Colonic mucosa (tissue), 4 donors: ENCODE data around the gene PRMT3. TPM values are rescaled to one million over a fixed set of nuclear protein-coding genes. Genes with fewer than 3 reads are reported as not detected.

Experiments
- DNase-seq: peaks from one replicate; pipeline ENCODE4 v3.0.0-alpha.2; 2020
- H3K27ac ChIP-seq: fragments of 200-600 bp; one replicate; pipeline ENCODE4 v1.8.0; 2021
- H3K27me3 ChIP-seq: fragments of 200-600 bp; one replicate; pipeline ENCODE4 v1.8.0; 2021
- H3K36me3 ChIP-seq: fragments of 200-600 bp; one replicate; pipeline ENCODE4 v1.8.0; 2021
- H3K4me1 ChIP-seq: fragments of 200-600 bp; one replicate; pipeline ENCODE4 v1.8.0; 2021; ENCODE audit warnings: mild to moderate bottlenecking
- H3K4me3 ChIP-seq: fragments of 200-600 bp; one replicate; pipeline ENCODE4 v1.8.0; 2021
- H3K9ac ChIP-seq, 2 donors: one replicate each; pipeline ENCODE4 v1.7.0; 2013; ENCODE audit warnings: control low read depth in 2 of 2, low read depth in 2 of 2, low read length in 2 of 2
- H3K9me3 ChIP-seq: fragments of 200-600 bp; one replicate; pipeline ENCODE4 v1.8.0; 2021
- CTCF ChIP-seq: fragments of 200-600 bp; IDR thresholded peaks from one replicate; pipeline ENCODE4 v1.8.0; 2022; ENCODE audit warnings: antibody characterized with exemption, mild to moderate bottlenecking
- intact Hi-C: fragments of 100-400 bp; cut with DNase I; formaldehyde crosslinking; loops from one replicate; pipeline ENCODE4 v1.14.1; 2022
- total RNA-seq, 2 donors: library from RNA; stranded (reverse); fragmentation: NEBNext Ultra II Directional in 1 of 2; extraction: Animal tissue kit (Norgen Biotek cat#: 25700) in 1 of 2; gene quantifications; one replicate each; pipeline ENCODE4 v1.2.1, GENCODE V29; 2021
- donor health status: healthy.
- donor health status: DM: no; HTN: no; CAD: no.
- donor health status: DM: no; HTN: no; CAD: no.

Gene PRMT3
- total RNA-seq, 2 donors from 2014 or later = 6.2 to 11.0 TPM

GRCh38 chr11:20355221-20356219 lies 32.0 kb upstream of the PRMT3 start:
- intact Hi-C loops = loop anchor here (10.0 kb wide), 1 partner anchor 801 kb away; no protein-coding TSS in a partner anchor
- no peak overlapping the region for H3K9ac ChIP-seq
- no peaks in the 10 kb centered on the region for H3K4me1 ChIP-seq
- H3K27me3 ChIP-seq = no peaks in the 10 kb centered on the region
- H3K27ac ChIP-seq = no peak overlapping the region
- peak; percentile 63 for DNase-seq
- H3K4me3 ChIP-seq = no peak overlapping the region
- peak; percentile 38 for TF ChIP-seq CTCF
- no peaks in the 10 kb centered on the region for H3K36me3 ChIP-seq
- H3K9me3 ChIP-seq = no peaks in the 10 kb centered on the region

- Histone ChIP-seq H3K9ac (no peak overlapping the region), H3K27me3 (no peaks in the 10 kb centered on the region), H3K27ac (no peak overlapping the region), H3K4me3 (no peak overlapping the region), H3K9me3 (no peaks in the 10 kb centered on the region), H3K36me3 (no peaks in the 10 kb centered on the region), H3K4me1 (no peaks in the 10 kb centered on the region)
- DNase-seq = no peak
- TF ChIP-seq CTCF = no peak
- intact Hi-C loops = loop anchor here (10.0 kb wide), 1 partner anchor 802 kb away; no protein-coding TSS in a partner anchor
Measured at GRCh38 chr11:20357150-20357549, 30.4 kb upstream of the PRMT3 start.

GRCh38 chr11:20360650-20361049 lies 26.9 kb upstream of the PRMT3 start:
- H3K4me3 ChIP-seq = no peak overlapping the region
- H3K9ac ChIP-seq = no peak overlapping the region
- no peak for TF ChIP-seq CTCF
- no peak for DNase-seq
- no peaks in the 10 kb centered on the region for H3K4me1 ChIP-seq
- H3K27me3 ChIP-seq = no peaks in the 10 kb centered on the region
- H3K27ac ChIP-seq = peak overlapping the region; percentile 18
- intact Hi-C loops = no loop called here
- H3K9me3 ChIP-seq = no peaks in the 10 kb centered on the region
- no peaks in the 10 kb centered on the region for H3K36me3 ChIP-seq

- no peak overlapping the region for H3K9ac ChIP-seq
- no peak for DNase-seq
- no peak for TF ChIP-seq CTCF
- no peaks in the 10 kb centered on the region for H3K9me3 ChIP-seq
- H3K4me1 ChIP-seq = no peaks in the 10 kb centered on the region
- intact Hi-C loops = no loop called here
- H3K27ac ChIP-seq = no peak overlapping the region
- no peaks in the 10 kb centered on the region for H3K27me3 ChIP-seq
- no peaks in the 10 kb centered on the region for H3K36me3 ChIP-seq
- H3K4me3 ChIP-seq = no peak overlapping the region
Measured at GRCh38 chr11:20362481-20362880, 25.0 kb upstream of the PRMT3 start.

- no peak for DNase-seq
- no peaks in the 10 kb centered on the region for H3K27me3 ChIP-seq
- no peaks in the 10 kb centered on the region for H3K4me1 ChIP-seq
- intact Hi-C loops = no loop called here
- H3K27ac ChIP-seq = peak overlapping the region; percentile 91
- peak overlapping the region; percentile 84 to 92 for H3K9ac ChIP-seq
- H3K4me3 ChIP-seq = peak overlapping the region; percentile 81
- no peaks in the 10 kb centered on the region for H3K36me3 ChIP-seq
- no peak for TF ChIP-seq CTCF
- no peaks in the 10 kb centered on the region for H3K9me3 ChIP-seq
Measured at GRCh38 chr11:20363149-20363499, 24.4 kb upstream of the PRMT3 start.
